Middle frontal gyrus (tissue), 1 donor: ENCODE data around the gene RAB3C.

Experiments
- DNase-seq: peaks from one replicate; pipeline ENCODE4 v3.0.0-alpha.2; 2015; ENCODE audit warnings: low spot score; ENCODE audit errors: extremely low spot score

Gene RAB3C

DNA sequence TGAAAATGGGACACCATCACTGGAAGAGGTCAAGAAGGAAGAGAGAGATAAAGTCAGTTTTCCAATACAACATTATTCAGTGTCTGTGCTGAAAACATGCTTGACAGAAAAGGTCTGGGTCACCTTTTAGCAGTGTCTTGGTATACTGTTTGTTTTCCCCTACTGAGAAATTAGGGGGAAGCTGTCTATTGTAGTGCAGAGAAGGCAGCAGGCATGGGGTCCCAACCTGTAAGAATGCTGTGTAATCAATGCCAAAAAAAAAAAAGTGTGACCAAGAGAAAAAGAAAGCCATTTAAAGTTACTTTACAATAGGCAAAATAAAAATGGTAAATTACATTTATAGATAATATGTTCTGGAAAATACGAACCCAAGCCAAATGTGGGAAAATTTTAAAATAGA is 139.3 kb downstream of the RAB3C start:
- no peak for DNase-seq

GRCh38 chr5:58724992-58725391 is 142.1 kb downstream of the RAB3C start:
- no peak for DNase-seq

DNA sequence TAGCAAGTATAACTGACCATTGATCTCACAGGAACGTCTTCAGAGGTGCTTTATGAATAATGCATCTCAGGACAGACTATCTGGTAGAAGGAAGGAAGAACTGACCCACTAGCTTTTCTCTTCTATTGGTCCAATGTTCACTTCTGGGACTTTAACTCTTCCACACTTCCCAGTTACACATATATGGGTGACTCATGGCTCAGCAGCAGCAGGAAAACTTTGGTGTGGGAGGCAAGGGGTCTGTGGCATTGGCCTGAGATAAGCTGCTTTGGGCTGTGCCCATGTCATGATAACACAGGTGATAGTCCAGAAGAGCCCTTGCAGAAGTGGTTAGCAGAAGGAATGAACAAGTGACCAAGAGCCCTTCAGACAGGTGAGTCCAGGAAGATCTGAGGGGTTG is 148.8 kb downstream of the RAB3C start:
- no peak for DNase-seq

- DNase-seq: no peak
These were observed 152.8 kb downstream of the RAB3C start for GRCh38 chr5:58735637-58736036.

DNA sequence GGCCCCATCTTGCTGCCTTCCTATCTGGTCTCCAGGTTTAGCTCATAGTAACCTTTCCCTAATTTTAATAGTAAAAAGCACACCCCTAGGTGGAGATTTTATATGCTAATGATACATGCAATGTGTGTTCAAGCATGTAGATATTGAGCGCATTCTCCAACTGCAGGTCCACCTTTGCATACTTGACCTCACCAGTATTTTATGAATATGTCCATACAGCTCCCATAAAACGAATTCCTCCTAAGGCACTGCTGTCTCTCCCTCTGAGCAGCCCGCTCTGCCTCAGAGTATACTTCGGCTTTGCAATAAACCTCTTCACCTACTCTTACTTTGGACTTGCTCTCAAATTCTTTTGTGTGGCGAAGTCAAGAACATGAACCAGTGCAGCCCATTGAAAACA is 153.3 kb downstream of the RAB3C start:
- DNase-seq: no peak

GRCh38 chr5:58737671-58738070 is 154.8 kb downstream of the RAB3C start:
- DNase-seq: no peak

DNA sequence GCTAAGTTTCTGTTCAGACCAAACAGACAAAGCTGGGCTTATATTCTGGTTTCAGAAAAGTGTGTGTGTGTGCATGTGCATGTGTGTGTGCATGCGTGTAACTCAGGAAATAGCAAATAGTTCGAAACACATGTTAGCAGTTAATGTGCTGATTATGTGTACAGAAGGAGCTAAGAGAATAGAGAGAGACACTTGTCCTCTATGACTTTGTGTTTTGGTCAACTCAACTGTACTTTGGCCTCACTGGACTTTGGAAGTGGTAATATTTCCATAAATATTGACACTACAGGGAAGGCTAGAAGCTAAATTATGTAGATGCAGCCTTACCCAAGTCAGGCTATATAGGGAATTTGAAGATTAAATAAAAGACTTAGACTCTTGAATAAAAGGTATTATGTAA is 155.5 kb downstream of the RAB3C start:
- no peak for DNase-seq

GRCh38 chr5:58739051-58739450 is 156.2 kb downstream of the RAB3C start:
- no peak for DNase-seq

- DNase-seq: no peak
These were observed 158.1 kb downstream of the RAB3C start for GRCh38 chr5:58740956-58741355.

GRCh38 chr5:58745350-58745749 is 162.5 kb downstream of the RAB3C start:
- DNase-seq: no peak

- DNase-seq: no peak
These were observed 163.4 kb downstream of the RAB3C start for GRCh38 chr5:58746321-58746720.

DNA sequence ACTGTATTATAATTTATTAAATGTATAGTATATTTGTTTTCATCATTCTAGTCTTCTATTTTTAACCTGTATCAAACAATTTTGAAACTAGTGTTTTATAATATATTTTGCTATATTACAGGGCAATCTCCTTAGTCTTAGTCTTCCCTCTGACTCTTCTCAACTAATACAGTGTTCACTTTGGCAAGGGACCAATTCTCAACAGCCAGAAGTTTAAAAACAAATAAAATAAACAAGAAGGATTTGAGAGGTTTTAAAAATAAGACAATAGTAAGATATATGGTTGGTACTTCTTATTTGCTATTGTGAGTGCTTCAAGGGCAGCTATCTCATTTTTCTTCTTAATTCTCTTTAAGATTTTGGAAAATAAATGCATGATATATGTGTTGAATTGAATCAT is 167.2 kb downstream of the RAB3C start:
- DNase-seq: no peak

- DNase-seq: no peak
These were observed 168.5 kb downstream of the RAB3C start for GRCh38 chr5:58751222-58751837.

DNA sequence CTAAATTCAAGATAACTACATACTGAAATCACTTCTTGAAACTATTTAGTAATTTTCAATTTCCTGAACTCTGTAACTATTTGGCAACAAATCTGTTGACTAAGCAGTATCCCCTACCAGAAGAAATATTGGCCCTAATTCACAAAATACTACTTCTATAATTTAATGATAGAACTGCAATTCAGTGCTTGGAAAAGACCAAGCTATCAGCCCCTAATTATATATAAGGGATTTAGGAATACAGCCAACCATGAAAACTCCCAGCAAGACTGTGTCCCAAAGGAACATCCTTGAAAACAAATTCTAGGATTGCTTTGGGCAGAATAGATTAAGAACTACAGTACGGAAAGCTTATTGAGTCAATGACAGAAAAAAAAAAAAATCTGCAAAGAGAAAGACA is 169.2 kb downstream of the RAB3C start:
- no peak for DNase-seq

- no peak for DNase-seq
These were observed 170.6 kb downstream of the RAB3C start for GRCh38 chr5:58753446-58753845.

DNA sequence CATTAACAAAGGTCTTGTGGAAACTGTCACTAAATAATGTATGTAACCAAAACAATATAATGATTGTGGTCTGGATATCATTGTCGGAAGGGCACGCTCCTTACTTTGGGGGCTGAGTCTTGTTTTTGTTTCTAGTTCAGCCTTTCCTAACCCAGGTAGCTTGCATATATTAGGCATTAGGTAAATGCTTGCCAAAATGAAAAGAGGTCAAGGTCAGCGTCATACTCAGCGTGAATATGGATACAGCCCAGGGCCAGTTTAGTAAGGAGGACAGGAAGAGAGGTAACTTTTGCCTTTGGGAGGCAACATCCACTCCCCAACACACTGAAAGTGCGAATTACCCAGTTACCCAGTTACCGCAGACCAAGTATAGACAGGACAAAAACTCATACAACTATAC is 171.4 kb downstream of the RAB3C start:
- no peak for DNase-seq

- DNase-seq: no peak
These were observed 172.5 kb downstream of the RAB3C start for GRCh38 chr5:58755397-58755796.

- DNase-seq: no peak
These were observed 176.9 kb downstream of the RAB3C start for GRCh38 chr5:58759745-58760144.

- DNase-seq: no peak
These were observed 177.3 kb downstream of the RAB3C start for GRCh38 chr5:58760222-58760621.

- DNase-seq: no peak
These were observed 178.5 kb downstream of the RAB3C start for GRCh38 chr5:58761407-58761806.

- DNase-seq: no peak
These were observed 180.5 kb downstream of the RAB3C start for GRCh38 chr5:58763390-58763789.

DNA sequence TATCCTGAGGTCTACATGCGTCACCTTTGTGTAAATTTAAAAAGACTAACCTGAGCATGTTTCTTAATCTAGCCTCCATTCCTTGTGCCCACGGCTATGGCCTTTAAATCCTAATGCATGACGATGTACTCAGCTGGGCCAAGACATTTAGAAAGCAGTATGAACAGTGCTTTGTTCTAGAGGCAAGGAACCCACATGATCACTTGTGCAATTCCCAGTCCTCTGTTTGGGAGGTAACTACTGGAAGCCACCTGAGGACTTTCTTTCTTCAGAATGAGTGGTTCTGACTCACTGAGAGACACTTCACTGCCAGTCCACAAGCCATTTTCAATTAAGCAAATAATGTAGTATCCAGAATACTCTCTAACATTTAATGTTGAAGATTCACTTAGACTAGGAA is 181.3 kb downstream of the RAB3C start:
- DNase-seq: no peak

- DNase-seq: no peak
These were observed 182.2 kb downstream of the RAB3C start for GRCh38 chr5:58765058-58765457.

GRCh38 chr5:58767104-58767503 is 184.2 kb downstream of the RAB3C start:
- DNase-seq: no peak
